Kidney (tissue), 14 donors: ENCODE data around the gene CARD11. TPM values are rescaled to one million over a fixed set of nuclear protein-coding genes. Genes with fewer than 3 reads are reported as not detected.
"Not testable (repeated sequence)": the region's sequence is repeated elsewhere in the genome, so short reads cannot be mapped to it uniquely, and the experiment has no call there.

Experiments
- DNase-seq, 5 donors: peaks; one replicate each; pipeline ENCODE4 v3.0.0-alpha.2; 2013 to 2020
- FAIRE-seq: peaks from 2 replicates; lab custom pipeline; 2012; peaks lifted over from hg19 to GRCh38; lab: Jason Lieb, UNC
- H3K27ac ChIP-seq, 2 donors: one replicate each; pipeline ENCODE4 v1.7.0; 2013; ENCODE audit warnings: low read depth in 2 of 2, low read length in 2 of 2, inconsistent platforms in 1 of 2
- H3K27me3 ChIP-seq: one replicate; pipeline ENCODE4 v1.7.1; 2013; ENCODE audit warnings: low read length, inconsistent platforms; ENCODE audit not compliant: control insufficient read depth, insufficient read depth
- H3K36me3 ChIP-seq, 3 donors: one replicate each; pipeline versions ENCODE4 v1.7.0 to v1.7.1; 2013; ENCODE audit warnings: low read length in 3 of 3, control low read depth in 1 of 3, inconsistent platforms in 1 of 3; ENCODE audit not compliant: insufficient read depth in 3 of 3, control insufficient read depth in 2 of 3
- H3K4me1 ChIP-seq, 3 donors: one replicate each; pipeline versions ENCODE4 v1.7.0 to v1.7.1; 2013; ENCODE audit warnings: low read length in 3 of 3, inconsistent platforms in 1 of 3, low read depth in 1 of 3; ENCODE audit not compliant: control insufficient read depth in 2 of 3, insufficient read depth in 2 of 3
- H3K4me3 ChIP-seq, 3 donors: one replicate each; pipeline versions ENCODE4 v1.7.0 to v1.8.1; 2013; ENCODE audit warnings: low read length in 3 of 3, control low read depth in 1 of 3, inconsistent platforms in 1 of 3
- H3K9ac ChIP-seq, 3 donors: one replicate each; pipeline versions ENCODE4 v1.7.0 to v1.7.1; 2013; ENCODE audit warnings: low read length in 3 of 3, control low read depth in 1 of 3, inconsistent platforms in 1 of 3
- H3K9me3 ChIP-seq, 3 donors: one replicate each; pipeline versions ENCODE4 v1.7.0 to v1.7.1; 2013; ENCODE audit warnings: low read length in 3 of 3, control low read depth in 1 of 3, inconsistent platforms in 1 of 3; ENCODE audit not compliant: control insufficient read depth in 2 of 3, insufficient read depth in 1 of 3
- CTCF ChIP-seq: IDR thresholded peaks from 3 replicates; pipeline ENCODE4 v1.5.1; 2012; ENCODE audit warnings: mild to moderate bottlenecking, moderate library complexity, borderline replicate concordance; ENCODE audit not compliant: insufficient read depth; ENCODE audit errors: extremely low read depth
- intact Hi-C: fragments of 100-400 bp; cut with DNase I; formaldehyde crosslinking; loops from one replicate; pipeline ENCODE4 v1.11.1; 2022
- polyA plus RNA-seq: library from polyadenylated mRNA; stranded (reverse); fragments of 350-450 nt; fragmentation: Illumina TruSeq; extraction: RNeasy Lipid Tissue Mini Kit (QIAGEN cat#74804); gene quantifications from one replicate; pipeline ENCODE4 v1.2.3, GENCODE V29; 2014; ENCODE audit warnings: low read depth, low replicate concordance; ENCODE audit not compliant: insufficient read depth
- total RNA-seq: library from RNA; stranded (reverse); fragmentation: NEBNext Ultra II Directional; extraction: Animal tissue kit (Norgen Biotek cat#: 25700); gene quantifications from one replicate; pipeline ENCODE4 v1.2.1, GENCODE V29; 2021
- donor health status: control.
- donor health status: control.
- donor health status: control.
- donor health status: control.
- donor health status: control.
- donor health status: DM: yes; HTN: yes; CAD: no.
- donor health status: Normal renal cell carcinoma (clear cell type).

CARD11 gene
- total and polyA plus RNA-seq, 2 donors from 2014 or later = 0.22 to 9.6 TPM

GRCh38 chr7:2921653-2922347, 121.9 kb downstream of the CARD11 start:
- no peaks in the 10 kb centered on the region for H3K36me3 ChIP-seq
- H3K4me1 ChIP-seq = no peaks in the 10 kb centered on the region
- DNase-seq (peak in 2 of 5 donors; percentile 38 to 49), FAIRE-seq (no peak)
- no peak overlapping the region for H3K9ac ChIP-seq
- TF ChIP-seq CTCF = no peak
- no peak overlapping the region for H3K27ac ChIP-seq
- no peak overlapping the region for H3K4me3 ChIP-seq
- H3K9me3 ChIP-seq = no peaks in the 10 kb centered on the region
- H3K27me3 ChIP-seq = no peaks in the 10 kb centered on the region
- intact Hi-C loops = no loop called here

- no peak overlapping the region for H3K4me3 ChIP-seq
- no peaks in the 10 kb centered on the region for H3K9me3 ChIP-seq
- no peaks in the 10 kb centered on the region for H3K36me3 ChIP-seq
- H3K27me3 ChIP-seq = no peaks in the 10 kb centered on the region
- no peak overlapping the region for H3K9ac ChIP-seq
- no peak for TF ChIP-seq CTCF
- H3K4me1 ChIP-seq = no peaks in the 10 kb centered on the region
- FAIRE-seq (no peak), DNase-seq (peak in 3 of 5 donors; percentile 33 to 45 (median 40))
- intact Hi-C loops = no loop called here
- no peak overlapping the region for H3K27ac ChIP-seq
These were observed 122.6 kb downstream of the CARD11 start for GRCh38 chr7:2920956-2921652.

GRCh38 chr7:2920480-2920879, 123.2 kb downstream of the CARD11 start:
- intact Hi-C loops, H3K9ac ChIP-seq, H3K4me3 ChIP-seq, H3K9me3 ChIP-seq, DNase-seq, H3K4me1 ChIP-seq, H3K27ac ChIP-seq, H3K27me3 ChIP-seq, FAIRE-seq, H3K36me3 ChIP-seq: not testable (repeated sequence)

GRCh38 chr7:2920041-2920440, 123.6 kb downstream of the CARD11 start:
- Histone ChIP-seq H3K4me1 (no peaks in the 10 kb centered on the region), H3K9me3 (no peaks in the 10 kb centered on the region), H3K27ac (no peak overlapping the region), H3K27me3 (no peaks in the 10 kb centered on the region), H3K36me3 (no peaks in the 10 kb centered on the region), H3K9ac (no peak overlapping the region), H3K4me3 (no peak overlapping the region)
- intact Hi-C loops = no loop called here
- no peak for FAIRE-seq
- no peak for TF ChIP-seq CTCF
- no peak for DNase-seq
